K562 (cell line): Measurements from ENCODE around the gene WDFY2. TPM values are rescaled to one million over a fixed set of nuclear protein-coding genes. Genes with fewer than 3 reads are reported as not detected.

ENCODE experiments used
- ATAC-seq: fragments of 200-7000 bp; cut with Tn5 transposase; 3 replicates; pipeline ENCODE4 v1.9.1; 2020; ENCODE audit warnings: moderate library complexity
- BruUV-seq: library from RNA; stranded (reverse); fragments of 400-500 nt; replicated peaks from 2 replicates; lab custom pipeline; 2021; lab: Mats Ljungman, UMichigan
- CTCF ChIA-PET: fragments of 300-600 bp; formaldehyde crosslinking; extraction: SDS; loops from one replicate; lab custom pipeline; 2021; ENCODE audit warnings: low intra/inter-chr PET ratio; lab: Yijun Ruan, JAX
- POLR2A ChIA-PET: fragments of 300-600, 350-650 bp; sonication (Branson Sonifier 250); formaldehyde crosslinking; extraction: SDS; loops from one replicate; lab custom pipeline; 2021; ENCODE audit warnings: antibody characterized with exemption, inconsistent platforms; lab: Yijun Ruan, JAX
- DNase-seq, 4 experiments: peaks; one replicate each; pipeline versions ENCODE4 v3.0.0 to v3.0.0-alpha.2; 2011 to 2018; ENCODE audit warnings: low spot score in 3 of 4, mixed read lengths in 3 of 4; ENCODE audit errors: extremely low read depth in 1 of 4
- FAIRE-seq: peaks from 2 replicates; lab custom pipeline; 2011; peaks lifted over from hg19 to GRCh38; lab: Jason Lieb, UNC
- H2AFZ ChIP-seq: 2 replicates; pipeline ENCODE4 v1.6.0; 2011; ENCODE audit warnings: low read depth, low read length, control low read depth, inconsistent platforms
- H3K27ac ChIP-seq: fragments of 200-600 bp; 3 replicates; pipeline ENCODE4 v1.8.0; 2011; ENCODE audit warnings: low read depth, mild to moderate bottlenecking, control low read depth, inconsistent platforms, low read length, moderate library complexity, mixed read lengths; ENCODE audit errors: extremely low read depth
- H3K27me3 ChIP-seq, 2 experiments: fragments of 300-600 bp in 1 of 2; 2 replicates in 1 of 2; 3 replicates in 1 of 2; pipeline versions ENCODE4 v1.6.0 to v1.8.0; 2011; ENCODE audit warnings: inconsistent platforms in 2 of 2, low read length in 2 of 2, mild to moderate bottlenecking in 1 of 2, mixed read lengths in 1 of 2, moderate library complexity in 1 of 2; ENCODE audit not compliant: control insufficient read depth in 2 of 2, insufficient read depth in 2 of 2
- H3K36me3 ChIP-seq: fragments of 300-600 bp; 3 replicates; pipeline ENCODE4 v1.8.0; 2011; ENCODE audit warnings: mild to moderate bottlenecking, low read length, inconsistent platforms; ENCODE audit not compliant: control insufficient read depth, insufficient read depth
- H3K4me1 ChIP-seq, 2 experiments: fragments of 200-600 bp in 1 of 2; replicated peaks in 1 of 2; 2 replicates in 1 of 2; 3 replicates in 1 of 2; pipeline versions ENCODE4 v1.5.1 to v1.8.0; 2011; ENCODE audit warnings: inconsistent platforms in 2 of 2, low read length in 2 of 2, mild to moderate bottlenecking in 1 of 2, mixed read lengths in 1 of 2, moderate library complexity in 1 of 2; ENCODE audit not compliant: control insufficient read depth in 2 of 2, insufficient read depth in 2 of 2
- H3K4me2 ChIP-seq: 2 replicates; pipeline ENCODE4 v1.6.1; 2011; ENCODE audit warnings: low read length, control low read depth, inconsistent platforms, mixed read lengths; ENCODE audit not compliant: insufficient read depth
- H3K4me3 ChIP-seq: fragments of 200-600 bp; sonication (generic), shearing (Covaris generic); 2 replicates; pipeline ENCODE4 v1.5.1; 2016; ENCODE audit warnings: control low read depth, inconsistent platforms
- H3K79me2 ChIP-seq: fragments of 200-600 bp; 3 replicates; pipeline ENCODE4 v1.8.0; 2011; ENCODE audit warnings: low read length, inconsistent platforms; ENCODE audit not compliant: control insufficient read depth, insufficient read depth
- H3K9ac ChIP-seq, 2 experiments: 2 replicates each; pipeline versions ENCODE4 v1.6.0 to v1.6.1; 2011; ENCODE audit warnings: low read depth in 2 of 2, low read length in 2 of 2, control low read depth in 1 of 2, inconsistent platforms in 1 of 2, mild to moderate bottlenecking in 1 of 2, mixed read lengths in 1 of 2; ENCODE audit not compliant: insufficient read depth in 1 of 2
- H3K9me1 ChIP-seq: one replicate; pipeline ENCODE4 v1.6.0; 2011; ENCODE audit warnings: inconsistent platforms, mild to moderate bottlenecking, low read length, moderate library complexity; ENCODE audit not compliant: control insufficient read depth, insufficient read depth
- H3K9me3 ChIP-seq: replicated peaks from 2 replicates; pipeline ENCODE4 v1.5.1; 2011; ENCODE audit warnings: low read depth, low read length, inconsistent platforms; ENCODE audit not compliant: control insufficient read depth, insufficient read depth
- H4K20me1 ChIP-seq: replicated peaks from 2 replicates; pipeline ENCODE4 v1.6.1; 2011; ENCODE audit warnings: low read length, inconsistent platforms, mixed read lengths; ENCODE audit not compliant: control insufficient read depth, insufficient read depth
- MYNN ChIP-seq, 2 experiments: sonication (generic); formaldehyde crosslinking in 1 of 2; IDR thresholded peaks; 2 replicates each; pipeline versions ENCODE4 v1.5.0 to v1.6.1; 2016 to 2020; ENCODE audit warnings: antibody characterized with exemption in 1 of 2, missing genetic modification reagents in 1 of 2
- PCBP2 ChIP-seq: fragments of 200-400 bp; formaldehyde crosslinking; IDR thresholded peaks from 2 replicates; pipeline ENCODE4 v1.6.1; 2018; ENCODE audit warnings: low read length, low read depth, mild to moderate bottlenecking, moderate library complexity; ENCODE audit not compliant: poor library complexity, severe bottlenecking
- SNIP1 ChIP-seq: fragments of 450-650 bp; IDR thresholded peaks from 2 replicates; pipeline ENCODE4 v1.7.1; 2017; ENCODE audit warnings: low read depth, mild to moderate bottlenecking
- WGBS: fragments of 100-300 bp; shearing (Covaris generic); methylation state at CpG from one replicate; pipeline ENCODE4 v1.1.6; 2016; ENCODE audit warnings: low coverage, mixed read lengths; ENCODE audit not compliant: insufficient coverage; ENCODE audit errors: missing lambda C conversion rate; 5-methylcytosine and 5-hydroxymethylcytosine counted together
- in situ Hi-C: fragments of 300-500 bp; cut with MboI; formaldehyde crosslinking; loops from 4 replicates; pipeline ENCODE4 v1.15.0; 2018; ENCODE audit warnings: inconsistent platforms, mixed read lengths
- intact Hi-C: fragments of 100-400 bp; cut with micrococcal nuclease; formaldehyde crosslinking; loops from 2 replicates; pipeline ENCODE4 v1.14.2; 2022
- polyA plus RNA-seq, 8 experiments: library from polyadenylated mRNA; depleted of rRNA in 4 of 8; stranded (reverse) in 5 of 8; unstranded in 3 of 8; fragments of >200 nt; fragmentation: Nextera tagmentation in 2 of 8; fragmentation: Illumina TruSeq in 1 of 8; extraction: Ambion mirVana in 2 of 8; extraction: Trizol in 1 of 8; gene quantifications; 2 replicates each; pipeline versions ENCODE4 v1.2.1 to v1.2.3, GENCODE V29; 2011 to 2014; ENCODE audit warnings: inconsistent platforms in 1 of 8, missing spikeins in 1 of 8
- total RNA-seq, 7 experiments: library from RNA; depleted of rRNA in 6 of 7; stranded (reverse); fragments of >200 nt in 6 of 7; fragmentation: Illumina TruSeq in 2 of 7; extraction: Trizol in 2 of 7; gene quantifications; 2 replicates each; pipeline versions ENCODE4 v1.2.1 to v1.2.3, GENCODE V29; 2011 to 2021; ENCODE audit warnings: low replicate concordance in 1 of 7

WDFY2 gene
- total and polyA plus RNA-seq, 9 of the 15 experiments (the other 6 are each of a cell fraction or from before 2014, with no cell fraction given) = 0.66 to 6.4 (median 4.4) TPM

DNA sequence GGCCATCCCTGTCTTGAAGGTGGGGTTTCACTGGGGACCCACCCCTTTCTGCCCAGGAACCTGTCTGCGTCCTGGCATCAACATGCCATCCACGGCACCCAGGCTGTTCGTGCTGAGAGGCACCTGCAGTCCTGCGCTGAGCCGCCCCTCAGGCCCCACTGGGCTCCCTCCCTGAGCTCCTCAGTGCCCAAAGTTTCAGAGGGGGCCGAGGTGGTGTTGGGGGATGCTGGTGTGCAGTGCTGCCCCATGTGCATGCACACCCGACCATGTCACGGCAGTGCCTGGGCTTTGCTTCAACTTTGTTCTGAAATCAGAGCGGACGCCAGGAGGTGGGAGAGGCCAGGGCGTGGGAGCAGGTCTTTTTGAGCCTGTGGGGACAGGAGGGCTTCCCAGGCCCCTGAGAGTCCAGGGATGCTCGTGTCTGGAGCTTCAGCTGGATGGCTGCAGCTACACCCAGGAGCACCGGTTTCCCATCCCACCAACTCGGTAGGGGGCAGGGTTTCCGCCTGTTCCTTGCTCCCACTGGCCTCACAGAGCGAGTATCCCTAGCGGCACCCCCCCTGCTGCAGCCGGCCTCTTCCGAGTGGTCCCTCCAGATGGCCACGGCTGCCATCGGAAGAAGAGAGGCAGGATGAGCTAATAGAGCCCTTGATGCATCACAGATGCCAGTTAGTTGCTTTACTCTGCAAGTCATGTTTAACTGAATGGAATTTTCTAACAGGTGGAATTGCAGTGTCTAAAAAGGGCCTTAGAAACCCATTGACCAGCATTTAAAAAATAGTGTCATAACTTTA is 44.0 kb downstream of the WDFY2 start:
- Histone ChIP-seq H2AFZ (no peak overlapping the region), H3K9me1 (no peaks in the 10 kb centered on the region), H3K36me3 (no peaks in the 10 kb centered on the region), H3K4me2 (no peak overlapping the region), H3K4me3 (no peak overlapping the region), H3K9ac (0 out of 4 replicates have a peak overlapping the region, but pooled peaks of 1 of the 2 experiments have one; percentile 58)
- no TSS peak for BruUV-seq
- no peak for ATAC-seq
- in situ Hi-C loops = no loop called here
- POLR2A ChIA-PET = no interaction called here
- TF ChIP-seq SNIP1 (no peak), PCBP2 (no peak), MYNN (IDR thresholded peaks at IDR 0.05) (no peak), MYNN (CRISPR knock-in tag; IDR thresholded peaks at IDR 0.05) (no peak)
- TF ChIP-seq, all 486 proteins: peak for 0
- Histone ChIP-seq H3K4me1 (peaks cover 4 to 7% of the 10 kb centered on the region in 2 experiments; a peak in 4 of 5 replicates), H4K20me1 (no peaks in the 10 kb centered on the region), H3K27ac (no peak overlapping the region), H3K79me2 (no peaks in the 10 kb centered on the region), H3K9me3 (no peaks in the 10 kb centered on the region), H3K27me3 (no peaks in the 10 kb centered on the region)
- WGBS = 74% methylated on average over 19 of the region's 21 CpGs
- CTCF ChIA-PET = no interaction called here
- intact Hi-C loops = no loop called here
- no peak for DNase-seq
- FAIRE-seq = no peak
